D721Med (cell line): ENCODE data around the gene DVL2.

ENCODE experiments used
- DNase-seq: peaks from one replicate; pipeline ENCODE4 v3.0.0; 2011; ENCODE audit warnings: low spot score; ENCODE audit not compliant: insufficient read length
- FAIRE-seq: peaks from 2 replicates; lab custom pipeline; 2011; peaks lifted over from hg19 to GRCh38; lab: Jason Lieb, UNC
- TF ChIP-seq, protein P1 (sequence below): IDR thresholded peaks from 2 replicates; pipeline ENCODE4 v1.5.1; 2012; ENCODE audit warnings: mild to moderate bottlenecking, control low read depth; ENCODE audit not compliant: insufficient read depth; ENCODE audit errors: missing control alignments

The DVL2 gene

DNA sequence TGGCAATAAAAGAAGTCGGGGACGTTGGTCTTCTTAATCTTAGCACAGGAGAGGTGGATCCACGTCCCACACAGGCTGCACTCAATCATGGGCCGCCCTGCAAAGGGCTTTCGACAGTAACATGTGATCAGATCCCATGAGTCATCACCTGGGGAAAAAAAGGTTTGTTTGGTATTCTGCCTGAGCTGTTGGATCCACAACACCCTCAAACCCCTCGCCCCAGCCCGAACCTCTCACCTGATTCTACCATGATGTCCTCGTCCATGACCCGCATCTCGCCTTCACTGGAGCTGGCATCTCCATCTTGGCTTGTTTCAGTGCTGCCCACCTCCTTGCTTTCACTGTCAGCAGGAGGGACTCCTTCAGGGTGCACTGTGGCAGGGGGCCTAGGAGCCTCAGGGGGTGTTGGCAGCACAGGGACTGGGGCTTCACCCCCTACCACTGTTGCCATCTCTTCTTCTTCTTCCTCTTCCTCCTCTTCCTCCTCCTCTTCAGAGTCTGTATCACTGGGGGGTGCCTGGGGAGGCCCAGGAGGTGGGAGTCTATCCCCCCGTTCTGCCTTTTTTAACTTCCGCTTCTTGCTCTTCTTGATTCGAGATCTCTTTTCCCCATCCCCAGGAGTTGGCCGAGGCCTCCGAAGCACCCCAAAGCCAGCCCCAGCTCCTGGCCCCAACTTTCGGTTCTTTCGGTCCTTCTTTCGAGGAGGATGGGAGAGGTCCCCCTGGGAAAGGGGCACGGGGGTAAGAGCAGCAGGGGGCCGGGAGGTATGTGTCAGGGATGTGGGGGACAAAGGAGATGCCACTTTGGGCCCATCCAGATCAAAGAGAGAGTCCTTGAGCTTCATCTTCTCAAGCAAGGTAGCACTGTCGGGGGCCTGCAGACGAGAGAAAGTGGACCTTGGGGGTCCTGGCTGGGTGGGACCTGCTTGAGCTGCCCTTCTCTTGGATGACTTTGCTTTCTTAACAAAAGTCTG is 1.7 kb upstream of the DVL2 start:
- no peak for DNase-seq
- TF ChIP-seq, protein P1, sequence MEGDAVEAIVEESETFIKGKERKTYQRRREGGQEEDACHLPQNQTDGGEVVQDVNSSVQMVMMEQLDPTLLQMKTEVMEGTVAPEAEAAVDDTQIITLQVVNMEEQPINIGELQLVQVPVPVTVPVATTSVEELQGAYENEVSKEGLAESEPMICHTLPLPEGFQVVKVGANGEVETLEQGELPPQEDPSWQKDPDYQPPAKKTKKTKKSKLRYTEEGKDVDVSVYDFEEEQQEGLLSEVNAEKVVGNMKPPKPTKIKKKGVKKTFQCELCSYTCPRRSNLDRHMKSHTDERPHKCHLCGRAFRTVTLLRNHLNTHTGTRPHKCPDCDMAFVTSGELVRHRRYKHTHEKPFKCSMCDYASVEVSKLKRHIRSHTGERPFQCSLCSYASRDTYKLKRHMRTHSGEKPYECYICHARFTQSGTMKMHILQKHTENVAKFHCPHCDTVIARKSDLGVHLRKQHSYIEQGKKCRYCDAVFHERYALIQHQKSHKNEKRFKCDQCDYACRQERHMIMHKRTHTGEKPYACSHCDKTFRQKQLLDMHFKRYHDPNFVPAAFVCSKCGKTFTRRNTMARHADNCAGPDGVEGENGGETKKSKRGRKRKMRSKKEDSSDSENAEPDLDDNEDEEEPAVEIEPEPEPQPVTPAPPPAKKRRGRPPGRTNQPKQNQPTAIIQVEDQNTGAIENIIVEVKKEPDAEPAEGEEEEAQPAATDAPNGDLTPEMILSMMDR, result no peak
- no peak for FAIRE-seq

DNA sequence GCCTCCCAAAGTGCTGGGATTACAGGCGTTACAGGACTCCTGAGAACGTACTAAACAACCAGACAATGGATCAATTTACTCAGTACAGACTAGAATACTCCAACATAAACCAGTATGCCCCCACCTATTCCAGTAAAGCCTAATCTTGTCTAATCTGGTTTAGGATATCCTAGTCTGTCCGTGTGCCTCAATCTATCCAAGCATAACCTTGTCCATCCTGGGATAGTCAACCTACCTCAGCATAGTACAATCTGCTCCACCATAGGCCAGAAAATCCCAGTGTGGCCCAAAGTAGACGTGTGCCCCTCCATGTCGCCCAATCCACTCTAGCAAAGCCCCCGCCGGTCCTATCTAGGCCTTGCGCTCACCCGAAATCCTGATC is 625 bp downstream of the DVL2 start:
- FAIRE-seq, result no peak
- TF ChIP-seq, protein P1, result no peak
- DNase-seq, result no peak

DNA sequence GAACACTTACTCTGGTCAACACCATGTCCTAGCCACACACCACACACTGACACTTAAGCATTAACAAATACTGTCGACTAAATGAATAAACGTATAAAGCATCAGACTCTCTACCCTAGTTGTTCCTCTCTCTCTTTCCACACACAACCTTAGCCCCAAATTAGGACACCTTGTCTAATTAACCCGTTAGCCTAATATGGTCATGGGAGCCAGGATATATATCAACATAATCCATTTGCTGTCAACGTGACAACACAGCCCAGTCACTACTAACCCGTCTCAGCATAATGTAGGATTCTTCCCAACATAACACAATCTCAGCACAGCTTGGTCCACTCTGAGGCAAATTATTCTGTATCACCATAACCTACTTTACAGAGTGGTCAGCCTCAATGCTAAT is 2.2 kb downstream of the DVL2 start:
- no peak for DNase-seq
- TF ChIP-seq, protein P1, result no peak
- no peak for FAIRE-seq

DNA sequence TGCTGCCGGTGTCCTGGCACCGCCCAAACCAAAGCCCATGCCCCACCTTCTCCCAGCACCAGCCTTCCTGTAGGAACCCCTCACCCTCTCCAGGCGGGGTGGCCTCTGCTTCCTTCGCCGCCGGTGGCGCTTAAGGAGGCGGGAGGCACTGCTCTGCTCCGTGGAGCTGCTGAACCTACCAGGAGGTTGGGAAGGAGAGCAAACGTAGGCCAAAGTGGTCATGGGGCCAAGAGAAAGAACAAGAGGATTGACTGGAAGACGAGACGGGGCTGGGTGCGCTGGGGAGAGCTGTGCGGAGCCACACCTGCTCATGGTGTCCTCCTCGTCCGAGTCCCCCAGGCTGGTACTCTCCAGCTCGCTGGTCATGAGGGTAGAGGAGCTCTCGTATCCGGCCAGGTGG is 4.8 kb downstream of the DVL2 start:
- FAIRE-seq (no peak), DNase-seq (no peak)
- TF ChIP-seq, protein P1, result no peak

DNA sequence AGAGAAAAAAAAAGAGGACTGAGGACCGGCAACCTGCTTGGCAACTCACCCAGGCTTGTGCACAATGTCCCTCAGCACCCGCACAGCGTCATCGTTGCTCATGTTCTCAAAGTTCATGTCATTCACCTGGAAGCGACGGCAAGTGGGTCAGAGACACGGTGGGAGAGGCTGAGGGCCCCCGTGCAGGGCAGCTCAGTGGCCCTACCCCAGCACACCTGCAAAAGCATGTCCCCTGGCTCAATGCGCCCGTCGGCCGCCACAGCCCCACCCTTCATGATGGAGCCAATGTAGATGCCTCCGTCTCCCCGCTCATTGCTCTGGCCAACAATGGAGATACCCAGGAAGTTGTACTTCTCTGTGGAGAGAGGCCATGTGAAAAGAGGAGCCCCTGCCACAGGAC is 5.4 kb downstream of the DVL2 start:
- DNase-seq (no peak), FAIRE-seq (no peak)
- TF ChIP-seq, protein P1, result no peak

DNA sequence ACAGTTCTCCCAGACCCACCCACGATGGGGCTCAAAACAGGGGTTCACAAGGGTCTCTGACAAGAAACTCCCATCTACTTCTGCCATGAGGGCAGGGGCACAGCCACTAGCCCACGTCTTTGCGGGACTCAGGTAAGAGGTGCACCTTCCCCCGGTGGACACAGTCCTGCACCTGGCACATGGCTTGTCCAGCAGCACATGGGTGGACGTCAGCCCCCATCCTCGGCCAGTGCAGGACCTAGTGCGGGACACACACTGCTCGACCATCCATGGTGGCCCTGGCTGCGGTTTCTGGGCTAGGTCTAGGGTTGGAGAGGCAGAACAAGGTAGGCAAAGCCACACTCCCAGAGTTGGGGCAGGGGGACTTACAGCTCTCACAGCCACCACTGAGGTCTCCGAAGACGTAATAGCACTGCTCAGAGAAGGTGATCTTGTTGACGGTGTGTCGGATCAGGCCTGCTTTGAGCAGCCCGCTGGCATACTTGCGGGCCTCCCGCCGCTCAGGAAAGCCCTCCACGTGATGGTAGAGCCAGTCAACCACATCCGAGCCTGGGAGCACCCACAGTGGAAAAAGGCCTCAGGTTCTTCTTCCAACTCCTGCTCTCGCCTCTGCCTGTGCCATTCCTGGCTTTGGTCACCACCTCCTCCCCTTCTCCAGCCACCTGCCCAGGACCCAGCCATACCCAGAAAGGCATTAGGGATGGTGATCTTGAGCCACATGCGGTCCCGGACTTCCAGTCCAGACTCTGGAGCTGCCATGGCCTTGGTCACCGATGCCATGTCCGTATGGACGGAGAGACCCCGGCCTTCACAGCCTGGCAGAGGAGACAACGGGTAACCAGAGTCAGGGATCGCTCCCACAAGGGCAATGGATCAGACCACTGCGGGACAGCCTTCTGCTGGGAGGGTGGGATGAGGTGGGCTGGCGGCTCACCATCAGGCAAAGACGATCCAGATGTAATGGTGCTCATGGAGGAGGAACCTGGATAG is 7.3 kb downstream of the DVL2 start:
- TF ChIP-seq, protein P1, result no peak
- FAIRE-seq, result no peak
- no peak for DNase-seq
